AG04450 (cell line): ENCODE data around the gene CDKN1C. TPM values are rescaled to one million over a fixed set of nuclear protein-coding genes. Genes with fewer than 3 reads are reported as not detected.

ENCODE experiments used
- CTCF ChIA-PET: fragments of 300-600, 350-600 bp; formaldehyde crosslinking; extraction: SDS; loops from one replicate; lab custom pipeline; 2022; ENCODE audit warnings: antibody characterized with exemption, inconsistent platforms; lab: Charles Lee
- POLR2A ChIA-PET: fragments of 350-600 bp; formaldehyde crosslinking; extraction: SDS; loops from one replicate; lab custom pipeline; 2021; ENCODE audit warnings: antibody characterized with exemption, inconsistent platforms; lab: Yijun Ruan, JAX
- DNase-seq: peaks from one replicate; pipeline ENCODE4 v3.0.0-alpha.2; 2011; ENCODE audit warnings: low read depth, low spot score
- H3K27ac ChIP-seq: one replicate; pipeline ENCODE4 v1.5.1; 2012; ENCODE audit warnings: low read depth, low read length, control low read depth
- H3K27me3 ChIP-seq: one replicate; pipeline ENCODE4 v1.6.0; 2012; ENCODE audit warnings: low read length; ENCODE audit not compliant: control insufficient read depth, insufficient read depth
- H3K4me3 ChIP-seq: 2 replicates; pipeline ENCODE4 v1.5.1; 2011; ENCODE audit warnings: mild to moderate bottlenecking, low read depth, low read length, control low read depth
- H3K9me3 ChIP-seq: 2 replicates; pipeline ENCODE4 v1.5.1; 2012; ENCODE audit warnings: low read length; ENCODE audit not compliant: control insufficient read depth, insufficient read depth
- CTCF ChIP-seq: IDR thresholded peaks from 2 replicates; pipeline ENCODE4 v1.5.1; 2011; ENCODE audit warnings: low read depth, low read length, control low read depth, inconsistent platforms
- polyA plus RNA-seq: library from polyadenylated mRNA; depleted of rRNA; stranded (reverse); fragments of >200 nt; gene quantifications from 2 replicates; pipeline ENCODE4 v1.2.3, GENCODE V29; 2011

Gene CDKN1C
- polyA plus RNA-seq, 1 experiment: 8.1 TPM

GRCh38 chr11:2901196-2901796, 15.7 kb upstream of the CDKN1C start:
- ChIA-PET CTCF (no interaction called here), POLR2A (interaction anchor here (2.3 kb wide), 1 partner anchor 28 kb away, joined by 13 read pairs; the partner anchor contains the start of gene PHLDA2)
- DNase-seq: no peak
- no peaks in the 10 kb centered on the region for H3K27me3 ChIP-seq
- peak overlapping the region; percentile 57 for H3K4me3 ChIP-seq
- H3K27ac ChIP-seq: peak overlapping the region; percentile 52
- TF ChIP-seq CTCF: no peak
- H3K9me3 ChIP-seq: peaks cover 7% of the 10 kb centered on the region; the same call in 1 of the 2 replicates

- H3K27ac ChIP-seq: peak overlapping the region; percentile 77
- no peak for DNase-seq
- no peaks in the 10 kb centered on the region for H3K27me3 ChIP-seq
- ChIA-PET POLR2A (interaction anchor here (1.2 kb wide), 1 partner anchor 31 kb away, joined by 4 read pairs; no protein-coding TSS in a partner anchor), CTCF (interaction anchor here (1.8 kb wide), 1 partner anchor 367 kb away, joined by 9 read pairs; no protein-coding TSS in a partner anchor)
- no peak for TF ChIP-seq CTCF
- H3K4me3 ChIP-seq: no peak overlapping the region
- H3K9me3 ChIP-seq: peaks cover 3% of the 10 kb centered on the region; the same call in 1 of the 2 replicates
Observed at GRCh38 chr11:2899080-2899783, 13.7 kb upstream of the CDKN1C start.

GRCh38 chr11:2898366-2899079, 12.9 kb upstream of the CDKN1C start:
- peak; percentile 69 for DNase-seq
- ChIA-PET POLR2A (interaction anchor here (0.7 to 1.2 kb wide), 2 partner anchors 32 to 33 kb away, joined by 3 to 4 read pairs; no protein-coding TSS in a partner anchor), CTCF (interaction anchor here (1.8 kb wide), 1 partner anchor 366 kb away, joined by 9 read pairs; no protein-coding TSS in a partner anchor)
- Histone ChIP-seq H3K27ac (peak overlapping the region; percentile 77), H3K4me3 (no peak overlapping the region), H3K27me3 (no peaks in the 10 kb centered on the region), H3K9me3 (peaks cover 3% of the 10 kb centered on the region; the same call in 1 of the 2 replicates)
- no peak for TF ChIP-seq CTCF

GRCh38 chr11:2897048-2897447, 11.5 kb upstream of the CDKN1C start:
- ChIA-PET POLR2A (no interaction called here), CTCF (interaction anchor here (2.1 kb wide), 1 partner anchor 366 kb away, joined by 8 read pairs; no protein-coding TSS in a partner anchor)
- H3K27ac ChIP-seq: peak overlapping the region; percentile 21
- H3K4me3 ChIP-seq: no peak overlapping the region
- TF ChIP-seq CTCF: no peak
- peaks cover 3% of the 10 kb centered on the region; the same call in 1 of the 2 replicates for H3K9me3 ChIP-seq
- no peaks in the 10 kb centered on the region for H3K27me3 ChIP-seq
- no peak for DNase-seq
